Measurements from ENCODE around the gene TNRC18.

- TF ChIP-seq POLR2A (IDR thresholded peaks at IDR 0.05; ENCODE audit: low read depth, low read length) (no peak), POLR2AphosphoS5 (IDR thresholded peaks at IDR 0.05; ENCODE audit: low read depth, low read length) (no peak), TAF1 (IDR thresholded peaks at IDR 0.05; ENCODE audit: low read depth, low read length) (no peak), POU2F2 (IDR thresholded peaks at IDR 0.05; ENCODE audit: low read depth, low read length) (no peak), PAX5 (IDR thresholded peaks at IDR 0.05; ENCODE audit: insufficient read depth, low read length, severe bottlenecking) (no peak), SPI1 (IDR thresholded peaks at IDR 0.05; ENCODE audit: low read depth, low read length) (no peak)
Measured at GRCh38 chr7:5388905-5389433, 34.7 kb downstream of the TNRC18 start.
